ENCODE data around the gene MUC6. TPM values are rescaled to one million over a fixed set of nuclear protein-coding genes. Genes with fewer than 3 reads are reported as not detected.
"Not testable (repeated sequence)": the region's sequence is repeated elsewhere in the genome, so short reads cannot be mapped to it uniquely, and the experiment has no call there.

Gene MUC6
- total RNA-seq, 1 experiment from 2014 or later, result not detected

DNA sequence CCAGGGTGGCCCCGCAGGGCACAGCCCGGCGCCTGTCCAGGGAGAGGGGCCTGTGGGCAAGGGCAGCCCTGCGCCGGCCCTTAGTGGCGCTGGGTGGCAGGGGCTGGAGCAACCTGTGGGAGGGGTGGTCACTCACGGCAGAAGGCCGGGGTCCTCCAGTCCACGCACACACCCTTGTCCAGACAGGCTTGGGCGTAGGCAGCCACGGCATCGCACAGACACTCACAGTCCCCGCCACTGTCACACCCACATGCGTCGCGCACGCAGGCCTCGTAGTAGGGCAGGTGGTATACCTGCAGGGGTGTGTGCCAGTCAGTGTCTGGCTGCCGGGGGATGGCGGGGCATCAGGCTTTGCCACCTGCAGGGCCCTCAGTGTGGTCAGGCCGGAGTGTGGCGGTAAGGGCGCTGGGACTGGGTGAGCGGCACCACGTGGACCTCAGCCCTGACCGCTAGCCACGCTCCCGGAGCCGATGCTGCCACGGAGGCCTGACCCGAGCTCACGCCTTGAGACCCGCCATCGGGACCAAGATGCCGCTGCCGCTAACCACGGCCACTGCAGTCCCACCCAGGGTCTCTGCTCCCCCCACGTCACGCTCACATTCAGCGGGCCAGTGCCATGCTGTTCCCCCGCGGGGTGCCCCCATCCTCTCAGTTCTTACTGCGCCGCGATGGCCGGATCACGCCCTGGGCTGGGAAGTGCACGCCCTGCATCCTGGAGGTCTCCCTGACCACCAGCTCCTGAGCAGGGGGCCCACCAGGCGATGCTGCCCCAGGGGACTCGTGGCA lies 12.5 kb downstream of the MUC6 start:
- Histone ChIP-seq H3K36me3 (no peaks in the 10 kb centered on the region), H3K4me1 (replicated peaks) (no peaks in the 10 kb centered on the region), H3K9me3 (replicated peaks) (no peaks in the 10 kb centered on the region), H3K27me3 (replicated peaks) (no peaks in the 10 kb centered on the region), H3K27ac (no peak overlapping the region), H3K4me3 (no peak overlapping the region)
- no peak for DNase-seq (ENCODE audit: low read depth in 1 of 2, low spot score in 2 of 2)

DNA sequence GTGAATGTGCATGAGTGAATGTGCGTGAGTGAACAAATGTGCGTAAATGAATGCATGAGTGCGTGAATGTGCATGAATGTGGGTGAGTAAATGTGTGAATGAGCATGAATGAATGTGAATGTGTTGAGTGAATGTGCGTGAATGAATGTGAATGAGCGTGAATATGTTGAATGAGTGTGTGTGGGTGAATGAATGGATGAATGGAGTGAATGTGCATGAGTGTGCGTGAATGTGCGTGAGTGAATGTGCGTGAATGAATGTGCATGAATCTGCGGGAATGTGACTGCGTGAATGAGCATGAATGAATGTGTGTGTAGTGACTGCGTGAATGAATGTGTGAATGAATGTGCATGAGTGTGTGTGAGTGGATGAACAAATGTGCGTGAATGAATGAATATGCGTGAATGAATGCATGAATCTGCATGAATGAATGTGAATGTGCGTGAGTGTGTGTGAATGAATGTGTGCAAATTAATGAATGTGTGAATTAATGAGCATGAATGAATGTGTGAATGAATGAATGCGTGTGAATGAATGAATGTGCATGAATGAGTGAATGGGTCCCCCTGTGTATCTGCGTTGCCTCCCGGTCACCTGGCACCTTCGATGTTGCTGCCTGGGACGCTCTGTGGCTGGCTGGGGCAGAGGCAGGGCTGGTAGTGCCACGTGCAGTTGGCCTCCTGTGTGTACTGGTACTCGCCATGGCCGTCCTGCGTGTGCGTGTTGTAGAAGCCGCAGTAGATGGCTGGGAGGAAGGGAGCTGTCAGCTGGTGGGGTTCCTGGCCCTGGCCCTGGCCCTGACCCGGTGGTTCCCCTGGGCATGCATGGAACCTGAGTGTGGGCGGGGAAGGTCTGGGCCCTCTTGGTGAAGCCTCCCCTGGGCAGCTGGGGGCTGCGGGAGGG lies 13.4 kb downstream of the MUC6 start:
- Histone ChIP-seq H3K9me3 (replicated peaks) (no peaks in the 10 kb centered on the region), H3K36me3 (no peaks in the 10 kb centered on the region), H3K27ac (no peak overlapping the region), H3K4me1 (replicated peaks) (no peaks in the 10 kb centered on the region), H3K4me3 (no peak overlapping the region), H3K27me3 (replicated peaks) (no peaks in the 10 kb centered on the region)
- DNase-seq (ENCODE audit: low read depth in 1 of 2, low spot score in 2 of 2), result no peak

DNA sequence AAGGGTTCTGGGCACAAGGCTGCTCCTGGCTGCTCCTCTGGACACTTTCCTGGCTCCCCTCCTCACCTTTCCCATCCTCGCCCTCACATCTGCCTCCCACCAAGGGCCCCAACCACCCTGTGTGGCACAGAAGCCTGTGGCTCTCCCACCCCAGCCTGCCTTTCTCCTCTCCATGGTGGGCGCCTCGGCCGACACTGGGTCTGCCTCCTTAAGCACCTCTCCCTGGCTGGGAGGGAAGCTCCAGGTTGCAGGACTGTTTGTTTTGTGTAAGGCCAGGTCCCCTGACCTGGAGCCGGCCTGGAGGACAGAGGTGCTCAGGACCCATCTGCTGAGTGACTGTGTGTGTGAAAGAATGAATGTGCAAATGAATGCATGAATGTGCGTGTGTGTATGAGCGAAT lies 14.1 kb downstream of the MUC6 start:
- Histone ChIP-seq H3K27ac (no peak overlapping the region), H3K4me1 (replicated peaks) (no peaks in the 10 kb centered on the region), H3K9me3 (replicated peaks) (no peaks in the 10 kb centered on the region), H3K27me3 (replicated peaks) (no peaks in the 10 kb centered on the region), H3K4me3 (no peak overlapping the region), H3K36me3 (no peaks in the 10 kb centered on the region)
- no peak for DNase-seq (ENCODE audit: low read depth in 1 of 2, low spot score in 2 of 2)

DNA sequence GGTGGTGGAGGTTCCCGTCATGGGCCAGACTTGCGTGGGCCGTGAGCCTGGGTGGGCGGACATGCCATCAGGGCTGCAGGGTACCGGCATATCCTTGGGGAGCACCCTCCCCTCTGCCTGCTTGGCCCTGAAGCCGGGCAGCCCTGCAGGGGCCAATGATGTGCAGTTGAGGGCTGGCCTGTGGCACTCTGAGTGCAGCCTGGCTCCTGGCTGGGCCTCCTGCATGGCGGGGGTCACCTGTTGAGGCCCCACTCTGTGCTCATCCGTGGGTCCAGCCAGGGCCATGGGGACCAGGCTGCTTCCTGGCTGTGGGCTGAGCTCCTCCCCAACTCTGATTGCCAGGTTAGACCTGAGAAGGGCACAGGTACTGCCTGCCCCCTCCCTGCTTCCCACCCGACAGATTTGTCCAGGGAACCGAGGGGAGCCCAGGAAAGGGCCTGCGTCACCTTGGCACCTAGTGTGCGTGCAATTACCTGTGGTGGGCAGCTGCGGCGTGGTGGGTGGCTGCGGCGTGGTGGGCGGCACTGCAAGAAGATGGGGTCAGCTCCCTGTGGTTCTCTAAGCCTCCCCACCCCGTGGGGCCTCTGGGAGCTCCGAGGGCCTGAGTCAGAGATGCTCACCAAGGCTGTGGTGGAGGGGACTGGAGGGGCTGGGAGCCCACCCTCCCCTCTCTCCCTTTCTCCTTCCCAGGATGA lies 16.2 kb downstream of the MUC6 start:
- Histone ChIP-seq H3K9me3 (replicated peaks) (no peaks in the 10 kb centered on the region), H3K4me3 (no peak overlapping the region), H3K4me1 (replicated peaks) (no peaks in the 10 kb centered on the region), H3K36me3 (no peaks in the 10 kb centered on the region), H3K27me3 (replicated peaks) (no peaks in the 10 kb centered on the region), H3K27ac (no peak overlapping the region)
- no peak for DNase-seq (ENCODE audit: low read depth in 1 of 2, low spot score in 2 of 2)

DNA sequence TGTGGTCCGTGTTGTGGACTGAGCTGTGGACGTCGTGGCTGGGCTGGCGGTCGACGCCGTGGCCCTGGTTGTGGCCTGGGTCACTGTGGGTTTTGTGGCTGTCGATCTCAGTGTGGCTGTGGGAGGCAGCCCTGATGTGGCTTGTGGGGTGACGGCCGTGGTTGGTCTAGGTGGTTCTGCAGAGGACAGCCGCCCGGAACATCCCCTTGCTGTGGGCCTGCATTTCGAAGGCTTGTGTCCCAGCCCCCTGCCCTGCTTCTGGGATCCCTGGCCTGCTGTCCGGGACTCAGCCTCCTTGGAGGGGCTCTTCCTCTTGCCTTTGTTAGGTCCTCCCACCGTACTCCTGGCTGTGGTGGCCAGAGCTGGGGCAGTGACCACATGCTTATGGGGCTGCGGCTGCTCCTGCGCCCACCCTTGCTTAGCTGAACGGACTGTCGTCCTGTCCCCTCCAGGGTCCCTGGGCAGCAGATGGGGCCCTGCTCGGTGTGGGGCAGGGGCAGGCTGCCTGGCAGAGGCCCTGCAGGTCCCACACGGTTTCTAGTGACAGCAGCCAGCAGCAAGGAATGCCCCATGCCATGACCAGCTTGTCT lies 17.1 kb downstream of the MUC6 start:
- Histone ChIP-seq H3K27ac (no peak overlapping the region), H3K4me1 (replicated peaks) (no peaks in the 10 kb centered on the region), H3K27me3 (replicated peaks) (no peaks in the 10 kb centered on the region), H3K9me3 (replicated peaks) (no peaks in the 10 kb centered on the region), H3K4me3 (no peak overlapping the region), H3K36me3 (no peaks in the 10 kb centered on the region)
- DNase-seq (ENCODE audit: low read depth in 1 of 2, low spot score in 2 of 2), result no peak

DNA sequence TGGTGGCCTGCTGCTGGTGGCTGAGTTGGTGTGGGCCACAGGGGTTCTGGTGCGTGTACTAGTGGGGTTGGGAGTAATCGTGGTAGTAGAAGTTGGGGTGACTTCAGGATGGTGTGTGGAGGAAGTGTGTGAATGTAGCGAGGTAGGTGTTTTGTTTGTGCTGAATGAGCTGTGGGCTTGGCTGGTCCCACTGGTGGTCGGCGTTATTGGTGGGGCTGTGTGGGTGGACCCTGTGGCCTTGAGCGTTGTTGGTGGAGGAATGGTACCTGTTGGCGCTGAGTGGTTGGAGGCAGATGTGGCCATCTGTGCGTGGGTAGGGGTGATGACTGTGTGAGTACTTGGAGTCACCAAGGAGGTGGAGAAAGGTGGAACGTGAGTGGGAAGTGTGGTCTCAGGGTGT lies 18.4 kb downstream of the MUC6 start:
- no peak overlapping the region for H3K4me3 ChIP-seq
- H3K27ac ChIP-seq, result no peak overlapping the region
- no peaks in the 10 kb centered on the region for H3K9me3 ChIP-seq (replicated peaks)
- H3K36me3 ChIP-seq, result no peaks in the 10 kb centered on the region
- no peaks in the 10 kb centered on the region for H3K4me1 ChIP-seq (replicated peaks)
- no peaks in the 10 kb centered on the region for H3K27me3 ChIP-seq (replicated peaks)
- DNase-seq (ENCODE audit: low read depth in 1 of 2, low spot score in 2 of 2), result no peak

DNA sequence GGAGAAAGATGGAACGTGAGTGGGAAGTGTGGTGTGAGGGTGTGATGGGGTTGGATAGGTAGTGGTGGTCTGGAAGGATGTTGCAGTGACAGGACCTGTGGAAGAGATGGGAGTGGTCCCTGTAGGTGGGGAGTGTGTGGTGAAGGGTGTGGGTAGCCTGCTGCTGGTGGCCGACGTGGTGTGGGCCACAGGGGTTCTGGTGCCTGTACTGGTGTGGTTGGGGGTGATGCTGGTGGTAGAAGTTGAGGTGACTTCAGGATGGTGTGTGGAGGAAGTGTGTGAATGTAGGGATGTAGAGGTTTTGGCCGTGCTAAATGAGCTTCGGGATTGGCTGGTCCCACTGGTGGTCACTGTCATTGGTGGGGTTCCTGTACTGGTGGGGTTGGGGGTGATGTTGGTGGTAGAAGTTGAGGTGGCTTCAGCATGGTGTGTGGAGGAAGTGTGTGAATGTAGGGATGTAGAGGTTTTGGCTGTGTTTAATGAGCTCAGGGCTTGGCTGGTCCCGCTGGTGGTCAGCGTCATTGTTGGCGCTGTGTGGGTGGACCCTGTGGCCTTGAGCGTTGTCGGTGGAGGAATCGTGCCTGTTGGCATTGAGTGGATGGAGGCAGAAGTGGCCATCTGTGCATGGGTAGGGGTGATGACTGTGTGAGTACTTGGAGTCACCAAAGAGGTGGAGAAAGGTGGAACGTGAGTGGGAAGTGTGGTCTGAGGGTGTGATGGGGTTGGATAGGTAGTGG lies 19.1 kb downstream of the MUC6 start:
- DNase-seq (ENCODE audit: low read depth in 1 of 2, low spot score in 2 of 2), result no peak
- no peaks in the 10 kb centered on the region for H3K27me3 ChIP-seq (replicated peaks)

DNA sequence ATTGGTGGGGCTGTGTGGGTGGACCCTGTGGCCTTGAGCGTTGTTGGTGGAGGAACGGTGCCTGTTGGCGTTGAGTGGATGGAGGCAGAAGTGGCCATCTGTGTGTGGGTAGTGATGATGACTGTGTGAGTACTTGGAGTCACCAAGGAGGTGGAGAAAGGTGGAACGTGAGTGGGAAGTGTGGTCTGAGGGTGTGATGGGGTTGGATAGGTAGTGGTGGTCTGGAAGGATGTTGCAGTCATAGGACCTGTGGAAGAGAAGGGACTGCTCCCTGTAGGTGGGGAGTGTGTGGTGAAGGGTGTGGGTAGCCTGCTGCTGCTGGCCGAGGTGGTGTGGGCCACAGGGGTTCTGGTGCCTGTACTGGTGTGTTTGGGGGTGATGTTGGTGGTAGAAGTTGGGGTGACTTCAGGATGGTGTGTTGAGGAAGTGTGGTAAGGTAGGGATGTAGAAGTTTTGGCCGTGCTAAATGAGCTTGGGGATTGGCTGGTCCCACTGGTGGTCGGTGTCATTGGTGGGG lies 19.9 kb downstream of the MUC6 start:
- not testable (repeated sequence) for H3K4me1 ChIP-seq (replicated peaks)
- DNase-seq (ENCODE audit: low read depth in 1 of 2, low spot score in 2 of 2), result peak in 1 of 2 experiments; percentile 45

More for the DNA sequence above, 19.1 kb downstream of the MUC6 start:
- no peak overlapping the region for H3K4me3 ChIP-seq
- H3K4me1 ChIP-seq (replicated peaks), result no peaks in the 10 kb centered on the region
- H3K36me3 ChIP-seq, result no peaks in the 10 kb centered on the region
- H3K9me3 ChIP-seq (replicated peaks), result no peaks in the 10 kb centered on the region
- no peak overlapping the region for H3K27ac ChIP-seq

DNA sequence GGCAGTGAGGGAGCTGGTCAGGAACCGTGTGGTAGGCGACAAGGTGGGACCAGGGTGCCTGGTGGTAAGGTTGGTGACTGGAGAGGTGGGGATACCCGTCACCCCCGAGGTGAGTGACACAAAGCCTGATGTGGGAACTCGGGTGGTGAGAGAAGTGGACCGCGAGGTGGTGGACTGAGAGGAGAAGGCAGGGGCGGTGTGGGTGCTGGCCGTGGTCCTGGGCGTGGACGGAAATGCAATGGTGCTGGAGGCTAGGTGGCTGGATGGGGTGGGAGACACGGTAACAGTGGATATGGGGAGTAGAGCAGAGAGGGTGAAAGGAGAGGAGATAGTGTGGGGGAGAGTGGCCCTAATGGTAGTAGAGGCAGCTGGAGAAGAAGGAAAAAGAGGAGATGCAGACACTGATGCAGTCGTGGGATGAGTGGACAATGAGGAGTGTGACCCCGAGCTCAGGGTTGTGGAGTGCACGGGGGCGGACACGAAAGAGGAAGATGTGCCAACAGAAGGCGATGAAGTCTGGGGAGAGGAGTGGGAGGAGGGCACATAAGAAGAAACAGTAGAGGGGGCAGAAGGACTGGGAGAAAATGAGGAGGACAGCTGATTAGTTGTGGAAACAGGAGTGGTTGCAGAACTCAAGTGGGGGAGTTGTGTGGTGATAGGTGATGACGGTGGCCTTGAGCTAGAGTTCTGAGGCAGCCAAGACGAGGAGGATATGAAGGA lies 20.5 kb downstream of the MUC6 start:
- DNase-seq (ENCODE audit: low read depth in 1 of 2, low spot score in 2 of 2), result no peak
- no peak overlapping the region for H3K4me3 ChIP-seq
- no peak overlapping the region for H3K27ac ChIP-seq
- peaks cover 2% of the 10 kb centered on the region; the same call in 1 of the 2 replicates for H3K36me3 ChIP-seq
- H3K4me1 ChIP-seq (replicated peaks), result no peaks in the 10 kb centered on the region
- H3K27me3 ChIP-seq (replicated peaks), result no peaks in the 10 kb centered on the region
- no peaks in the 10 kb centered on the region for H3K9me3 ChIP-seq (replicated peaks)

More for the DNA sequence above, 19.9 kb downstream of the MUC6 start:
- H3K27ac ChIP-seq; H3K4me3 ChIP-seq; H3K27me3 ChIP-seq (replicated peaks); H3K36me3 ChIP-seq; H3K9me3 ChIP-seq (replicated peaks): not testable (repeated sequence)

DNA sequence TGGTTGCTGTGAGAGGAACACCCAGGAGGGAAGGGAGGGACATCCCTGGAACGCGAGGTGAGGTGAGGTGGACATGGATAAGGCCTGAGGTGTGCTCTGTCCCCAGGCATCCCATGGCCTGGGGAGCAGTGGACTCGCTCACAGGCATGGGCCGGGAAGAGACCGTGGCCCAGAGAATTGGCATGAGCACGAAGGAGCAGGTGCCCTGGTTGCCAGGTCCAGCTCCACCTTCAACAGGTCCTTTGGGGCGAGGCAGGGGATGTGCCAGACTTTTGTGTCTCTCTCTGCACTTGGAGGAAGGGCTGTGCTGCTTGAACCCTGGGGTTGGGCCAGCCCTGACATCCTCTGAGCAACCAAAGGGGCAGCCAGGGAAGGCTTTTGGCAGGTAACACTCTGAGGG lies 21.5 kb downstream of the MUC6 start:
- Histone ChIP-seq H3K4me3 (no peak overlapping the region), H3K9me3 (replicated peaks) (no peaks in the 10 kb centered on the region), H3K27me3 (replicated peaks) (no peaks in the 10 kb centered on the region), H3K4me1 (replicated peaks) (no peaks in the 10 kb centered on the region), H3K36me3 (peaks cover 2% of the 10 kb centered on the region; the same call in 1 of the 2 replicates), H3K27ac (no peak overlapping the region)
- DNase-seq (ENCODE audit: low read depth in 1 of 2, low spot score in 2 of 2), result no peak

DNA sequence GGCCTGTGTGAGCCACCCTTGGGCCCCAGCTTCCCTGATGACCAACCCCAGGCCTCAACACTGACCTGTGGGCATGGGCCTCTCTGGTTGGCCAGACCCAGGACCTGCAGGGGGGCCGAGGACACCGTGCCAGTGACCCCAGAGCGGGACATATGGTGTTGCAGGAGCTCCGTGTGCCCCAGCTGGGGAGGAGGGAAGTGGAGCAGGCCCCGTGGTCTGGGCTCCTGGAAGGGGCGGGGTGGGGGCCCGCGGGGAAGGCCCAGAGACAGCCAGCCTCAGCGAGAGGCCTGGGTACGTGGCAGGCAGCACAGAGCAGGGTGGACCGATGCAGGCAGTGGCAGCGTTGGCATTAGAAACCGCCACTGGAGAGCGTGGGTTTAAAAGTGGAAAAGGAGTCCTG lies 22.2 kb downstream of the MUC6 start:
- Histone ChIP-seq H3K9me3 (replicated peaks) (no peaks in the 10 kb centered on the region), H3K27me3 (replicated peaks) (no peaks in the 10 kb centered on the region), H3K4me1 (replicated peaks) (no peaks in the 10 kb centered on the region), H3K27ac (no peak overlapping the region), H3K36me3 (peaks cover 2% of the 10 kb centered on the region; the same call in 1 of the 2 replicates), H3K4me3 (no peak overlapping the region)
- no peak for DNase-seq (ENCODE audit: low read depth in 1 of 2, low spot score in 2 of 2)

DNA sequence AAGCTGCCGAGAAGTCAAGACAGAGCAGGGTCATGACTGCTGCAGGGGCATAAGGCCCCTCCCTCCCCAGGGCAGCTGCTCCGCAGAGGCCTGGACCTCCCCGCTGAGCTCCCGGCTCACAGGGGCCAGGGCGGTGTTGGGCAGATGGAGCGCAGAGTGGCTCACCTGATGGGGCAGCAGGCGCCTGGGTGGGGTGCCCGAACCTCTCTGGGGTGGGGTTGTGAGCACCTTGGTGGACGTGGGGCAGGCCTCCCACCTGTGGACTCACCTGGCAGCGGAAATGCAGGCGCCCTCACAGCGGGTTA lies 22.9 kb downstream of the MUC6 start:
- H3K27ac ChIP-seq, result no peak overlapping the region
- no peaks in the 10 kb centered on the region for H3K27me3 ChIP-seq (replicated peaks)
- no peak overlapping the region for H3K4me3 ChIP-seq
- H3K36me3 ChIP-seq, result peaks cover 2% of the 10 kb centered on the region; the same call in 1 of the 2 replicates
- H3K4me1 ChIP-seq (replicated peaks), result no peaks in the 10 kb centered on the region
- no peaks in the 10 kb centered on the region for H3K9me3 ChIP-seq (replicated peaks)
- no peak for DNase-seq (ENCODE audit: low read depth in 1 of 2, low spot score in 2 of 2)

All from SJSA1 (cell line).